ENCODE measurements around the gene SDK2.

Gene SDK2

GRCh38 chr17:73584049-73584448, 60.2 kb downstream of the SDK2 start:
- FAIRE-seq, result no peak

GRCh38 chr17:73582821-73583220, 61.4 kb downstream of the SDK2 start:
- no peak for FAIRE-seq

GRCh38 chr17:73582359-73582758, 61.9 kb downstream of the SDK2 start:
- no peak for FAIRE-seq

GRCh38 chr17:73581379-73581778, 62.9 kb downstream of the SDK2 start:
- no peak for FAIRE-seq

- no peak for FAIRE-seq
Observed at GRCh38 chr17:73580073-73580710, 64.1 kb downstream of the SDK2 start.

GRCh38 chr17:73576556-73577098, 67.6 kb downstream of the SDK2 start:
- no peak for FAIRE-seq

- no peak for FAIRE-seq
Observed at GRCh38 chr17:73575470-73576221, 68.6 kb downstream of the SDK2 start.

- no peak for FAIRE-seq
Observed at GRCh38 chr17:73571511-73572130, 72.6 kb downstream of the SDK2 start.

GRCh38 chr17:73569762-73570319, 74.4 kb downstream of the SDK2 start:
- FAIRE-seq, result no peak

GRCh38 chr17:73568934-73569333, 75.3 kb downstream of the SDK2 start:
- FAIRE-seq, result no peak

- FAIRE-seq, result no peak
Observed at GRCh38 chr17:73566905-73567782, 77.1 kb downstream of the SDK2 start.

GRCh38 chr17:73564843-73565242, 79.4 kb downstream of the SDK2 start:
- FAIRE-seq, result no peak

GRCh38 chr17:73562896-73563295, 81.3 kb downstream of the SDK2 start:
- FAIRE-seq, result no peak

GRCh38 chr17:73561111-73561510, 83.1 kb downstream of the SDK2 start:
- FAIRE-seq, result no peak

- FAIRE-seq, result no peak
Observed at GRCh38 chr17:73560661-73561060, 83.6 kb downstream of the SDK2 start.

- FAIRE-seq, result no peak
Observed at GRCh38 chr17:73559532-73559931, 84.7 kb downstream of the SDK2 start.

GRCh38 chr17:73555199-73555960, 88.9 kb downstream of the SDK2 start:
- no peak for FAIRE-seq

GRCh38 chr17:73554498-73554897, 89.7 kb downstream of the SDK2 start:
- FAIRE-seq, result no peak

- no peak for FAIRE-seq
Observed at GRCh38 chr17:73553311-73553710, 90.9 kb downstream of the SDK2 start.

GRCh38 chr17:73552300-73553048, 91.8 kb downstream of the SDK2 start:
- FAIRE-seq, result no peak

- FAIRE-seq, result no peak
Observed at GRCh38 chr17:73551759-73552158, 92.5 kb downstream of the SDK2 start.

Data from islet of Langerhans (tissue), 1 donor.